Inferior parietal cortex (tissue), 1 donor: Measurements from ENCODE around the gene SLC14A1.

Experiments used
- DNase-seq: peaks from one replicate; pipeline ENCODE4 v3.0.0-alpha.2; 2016; ENCODE audit errors: extremely low spot score

Gene SLC14A1

GRCh38 chr18:45801416-45802004, 77.5 kb downstream of the SLC14A1 start:
- no peak for DNase-seq
